Measurements from ENCODE around the gene FBXW2.

Gene FBXW2

DNA sequence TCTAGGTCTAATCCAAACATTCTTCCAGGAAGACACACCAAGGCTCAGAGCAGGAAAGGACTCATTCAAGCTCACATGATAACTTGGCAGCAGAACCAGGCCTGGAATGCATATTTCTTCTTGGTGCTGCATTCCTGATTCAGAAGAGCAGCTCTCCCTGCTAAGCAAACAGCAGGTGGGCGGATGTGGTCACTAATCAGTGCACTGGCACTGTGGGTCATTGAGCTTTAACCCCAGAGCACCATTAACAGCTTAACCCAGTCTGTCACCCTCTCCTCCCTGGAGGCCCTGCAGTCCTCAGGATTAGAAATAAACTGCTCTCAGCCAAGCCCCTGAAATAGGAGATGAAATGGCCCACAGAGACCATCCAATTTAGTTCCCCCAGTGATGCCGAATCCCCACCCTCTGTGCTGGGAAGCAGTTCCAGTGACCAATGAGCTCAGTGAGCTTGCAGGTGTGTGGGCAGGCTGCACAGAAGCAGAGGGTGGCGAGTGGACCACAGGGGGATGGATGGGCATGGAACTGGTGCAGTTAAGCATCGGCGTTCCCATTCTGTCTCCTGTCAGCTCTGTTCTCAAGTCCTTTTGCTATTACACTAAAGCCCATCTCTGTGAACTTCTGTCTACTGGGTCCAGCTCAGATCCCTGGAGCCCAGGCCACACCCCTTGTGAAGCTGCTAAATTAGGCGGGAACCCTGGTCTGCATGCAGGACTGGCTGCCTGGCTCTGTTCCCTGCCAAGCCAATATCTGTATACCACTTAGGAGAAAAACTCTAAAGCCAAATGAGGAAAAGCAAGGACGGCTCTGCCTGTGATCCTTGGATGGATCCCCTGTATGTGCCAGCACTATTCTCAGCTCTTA, 62.3 kb downstream of the FBXW2 start:
- Mint-ChIP-seq H3K27ac (no peak overlapping the region), H3K36me3 (ENCODE audit: insufficient read depth) (no peaks in the 10 kb centered on the region), H3K4me3 (no peak overlapping the region), H3K9me3 (no peaks in the 10 kb centered on the region), H3K4me1 (ENCODE audit: low read depth in 2 of 2) (no peaks in the 10 kb centered on the region), H3K27me3 (no peaks in the 10 kb centered on the region)
- ATAC-seq (replicated peaks) (no peak), DNase-seq (no peak)

DNA sequence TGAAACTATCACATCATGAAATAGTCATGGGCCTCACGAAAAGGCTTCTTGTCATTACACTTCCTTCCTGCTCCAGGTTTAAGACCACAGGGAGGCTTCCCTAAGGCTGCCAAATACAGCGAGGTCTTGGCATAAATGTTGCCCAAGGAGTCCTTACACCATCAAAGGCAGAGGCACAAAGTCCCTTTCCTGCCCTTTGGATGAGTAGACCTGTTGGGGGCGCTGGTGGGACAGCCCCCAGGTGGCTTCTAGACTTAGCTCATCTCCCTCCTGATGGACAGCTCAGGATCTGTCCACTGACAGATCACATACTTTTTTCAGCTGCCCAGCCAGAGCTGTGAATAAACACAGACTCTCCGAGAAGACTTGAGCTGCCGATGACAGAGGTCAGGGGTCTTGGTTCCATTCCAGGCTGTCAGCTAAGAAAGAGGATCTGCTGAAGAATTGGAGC, 63.4 kb downstream of the FBXW2 start:
- H3K9me3 Mint-ChIP-seq: no peaks in the 10 kb centered on the region
- no peak overlapping the region for H3K27ac Mint-ChIP-seq
- DNase-seq: no peak
- no peaks in the 10 kb centered on the region for H3K4me1 Mint-ChIP-seq (ENCODE audit: low read depth in 2 of 2)
- no peak overlapping the region for H3K4me3 Mint-ChIP-seq
- no peaks in the 10 kb centered on the region for H3K36me3 Mint-ChIP-seq (ENCODE audit: insufficient read depth)
- no peak for ATAC-seq (replicated peaks)
- H3K27me3 Mint-ChIP-seq: no peaks in the 10 kb centered on the region

DNA sequence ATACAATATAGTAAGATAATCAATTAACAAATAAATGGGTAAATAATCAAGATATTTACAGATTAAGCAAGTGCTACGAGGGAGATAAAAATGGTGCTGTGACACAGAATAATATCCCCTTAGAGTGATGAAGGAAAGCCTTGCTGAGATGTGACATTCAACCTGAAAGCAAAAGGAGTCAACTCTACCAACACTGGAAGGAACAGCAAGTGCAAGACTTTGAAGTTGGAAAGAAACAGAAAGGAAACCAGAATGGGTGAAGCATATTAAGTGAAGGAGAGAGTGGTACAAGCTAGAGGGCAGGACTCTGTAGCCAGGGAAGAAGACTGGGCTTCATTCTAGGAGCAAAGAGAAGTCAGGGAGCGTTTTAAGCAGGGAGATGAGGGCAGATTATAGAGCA, 66.7 kb downstream of the FBXW2 start:
- H3K9me3 Mint-ChIP-seq: no peaks in the 10 kb centered on the region
- no peaks in the 10 kb centered on the region for H3K27me3 Mint-ChIP-seq
- DNase-seq (no peak), ATAC-seq (replicated peaks) (no peak)
- no peak overlapping the region for H3K27ac Mint-ChIP-seq
- H3K4me3 Mint-ChIP-seq: no peak overlapping the region
- H3K36me3 Mint-ChIP-seq (ENCODE audit: insufficient read depth): no peaks in the 10 kb centered on the region
- no peaks in the 10 kb centered on the region for H3K4me1 Mint-ChIP-seq (ENCODE audit: low read depth in 2 of 2)

DNA sequence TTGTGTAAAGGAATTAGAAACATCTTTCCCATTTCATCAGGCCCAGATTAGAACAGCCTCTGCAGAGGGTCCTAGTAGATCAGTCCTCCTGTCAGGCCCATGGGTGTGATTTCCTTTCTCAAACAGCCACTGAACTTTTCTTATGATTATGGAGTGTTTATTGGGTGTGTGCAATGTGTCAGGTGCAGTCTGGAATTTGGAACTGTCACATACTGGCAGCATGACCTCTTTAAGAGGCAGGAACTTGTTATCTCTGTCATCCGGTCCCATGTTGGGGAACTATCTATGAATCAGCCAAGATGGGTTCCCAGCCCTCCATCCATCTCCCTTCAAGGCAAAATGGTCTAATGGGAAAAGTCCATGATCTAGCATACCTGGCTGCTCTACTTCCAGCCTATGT, 67.3 kb downstream of the FBXW2 start:
- Mint-ChIP-seq H3K36me3 (ENCODE audit: insufficient read depth) (no peaks in the 10 kb centered on the region), H3K27me3 (no peaks in the 10 kb centered on the region), H3K9me3 (no peaks in the 10 kb centered on the region), H3K4me1 (ENCODE audit: low read depth in 2 of 2) (no peaks in the 10 kb centered on the region), H3K4me3 (no peak overlapping the region), H3K27ac (no peak overlapping the region)
- DNase-seq (no peak), ATAC-seq (replicated peaks) (no peak)

DNA sequence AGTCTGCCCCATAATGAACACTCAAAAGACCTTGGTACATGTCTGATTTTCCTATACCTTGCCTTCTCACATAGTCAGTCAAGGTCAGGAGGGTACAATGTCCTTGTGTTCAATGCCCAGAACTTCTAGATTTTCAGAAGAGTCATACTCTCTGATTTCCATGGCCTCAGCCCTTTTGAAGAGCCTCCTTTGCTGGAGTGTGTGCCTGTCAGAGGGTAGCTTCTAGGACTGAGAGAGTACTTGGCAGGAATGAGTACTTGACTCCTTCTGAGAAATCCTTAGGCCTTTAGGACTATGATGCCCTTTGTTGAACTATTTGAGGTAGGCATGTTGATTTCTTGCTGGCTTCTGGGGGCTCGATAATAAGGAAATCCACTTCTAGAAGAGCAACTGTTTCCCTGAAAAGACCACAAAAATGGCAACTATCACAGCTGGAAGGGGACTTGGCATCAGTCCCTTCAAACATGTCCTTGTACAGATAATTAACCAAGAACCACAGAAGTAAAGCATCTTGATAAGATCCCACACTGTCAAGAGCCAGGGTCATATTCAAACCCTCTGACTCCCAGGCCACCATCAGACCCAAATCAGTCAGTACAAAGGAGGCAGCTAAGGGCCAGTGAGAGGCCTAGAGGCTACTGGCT, 68.3 kb downstream of the FBXW2 start:
- Mint-ChIP-seq H3K36me3 (ENCODE audit: insufficient read depth) (no peaks in the 10 kb centered on the region), H3K9me3 (no peaks in the 10 kb centered on the region), H3K4me3 (no peak overlapping the region), H3K27me3 (no peaks in the 10 kb centered on the region), H3K4me1 (ENCODE audit: low read depth in 2 of 2) (no peaks in the 10 kb centered on the region), H3K27ac (no peak overlapping the region)
- ATAC-seq (replicated peaks) (no peak), DNase-seq (no peak)

DNA sequence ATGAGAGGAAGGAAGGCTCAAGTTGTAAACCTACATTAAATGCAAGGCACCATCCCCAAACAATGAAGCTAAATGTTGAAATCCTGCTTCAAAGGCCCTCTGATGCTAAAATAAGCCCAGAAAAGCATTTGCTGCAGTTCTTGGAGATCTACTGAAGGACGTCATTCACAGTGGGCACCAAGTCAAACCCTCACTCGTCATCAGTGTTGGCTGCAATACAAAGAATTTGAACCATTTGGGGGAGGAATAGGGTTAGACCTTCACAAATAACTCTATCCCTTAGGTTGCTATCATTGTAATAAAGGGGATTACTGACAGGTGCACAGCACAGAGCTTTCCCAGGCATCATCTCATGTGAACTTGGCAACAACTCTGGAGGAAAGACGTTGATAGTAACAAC, 69.7 kb downstream of the FBXW2 start:
- Mint-ChIP-seq H3K36me3 (ENCODE audit: insufficient read depth) (no peaks in the 10 kb centered on the region), H3K4me3 (no peak overlapping the region), H3K9me3 (no peaks in the 10 kb centered on the region), H3K27ac (no peak overlapping the region), H3K4me1 (ENCODE audit: low read depth in 2 of 2) (no peaks in the 10 kb centered on the region), H3K27me3 (no peaks in the 10 kb centered on the region)
- no peak for ATAC-seq (replicated peaks)
- no peak for DNase-seq

DNA sequence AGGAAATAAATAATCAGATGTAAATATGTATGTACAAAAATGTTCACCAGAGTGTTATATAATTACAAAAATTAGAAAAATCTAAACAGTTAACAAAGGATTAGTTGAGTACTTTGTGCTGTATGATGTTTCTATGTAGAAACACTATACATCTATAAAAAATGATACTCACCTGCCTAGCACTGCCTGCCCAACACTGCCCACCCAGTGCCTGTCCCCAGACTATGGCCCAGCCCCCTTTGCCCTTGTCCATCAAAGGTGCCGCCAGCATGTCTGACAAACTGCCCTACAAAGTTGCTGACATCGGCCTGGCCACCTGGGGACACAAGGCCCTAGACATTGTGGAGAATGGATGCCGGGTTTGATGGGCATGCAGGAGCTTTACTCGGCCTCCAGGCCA, 72.8 kb downstream of the FBXW2 start:
- H3K4me1 Mint-ChIP-seq (ENCODE audit: low read depth in 2 of 2): peaks cover 0 to 1% of the 10 kb centered on the region in 2 donors
- H3K9me3 Mint-ChIP-seq: no peaks in the 10 kb centered on the region
- H3K27me3 Mint-ChIP-seq: no peaks in the 10 kb centered on the region
- DNase-seq: no peak
- no peak for ATAC-seq (replicated peaks)
- H3K27ac Mint-ChIP-seq: no peak overlapping the region
- no peak overlapping the region for H3K4me3 Mint-ChIP-seq
- no peaks in the 10 kb centered on the region for H3K36me3 Mint-ChIP-seq (ENCODE audit: insufficient read depth)

DNA sequence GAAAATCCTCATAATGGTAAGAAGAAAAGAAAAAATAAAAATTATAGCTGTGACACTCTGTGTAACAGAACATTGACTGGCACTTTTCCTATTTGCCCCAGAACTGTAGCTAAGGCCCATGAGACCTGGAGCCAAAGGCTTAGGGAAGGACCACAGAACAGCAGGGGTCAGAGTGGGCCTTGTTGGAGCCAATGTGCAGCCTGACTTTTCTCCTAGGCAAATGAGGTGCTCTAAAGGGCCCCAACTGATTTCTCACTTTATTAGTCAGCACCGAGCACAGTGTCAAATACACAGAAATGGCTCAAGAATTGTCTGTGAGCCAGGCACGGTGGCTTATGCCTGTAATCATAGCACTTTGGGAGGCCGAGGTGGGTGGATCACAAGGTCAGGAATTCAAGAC, 74.9 kb downstream of the FBXW2 start:
- Mint-ChIP-seq H3K36me3 (ENCODE audit: insufficient read depth) (peaks cover 3% of the 10 kb centered on the region), H3K4me1 (ENCODE audit: low read depth in 2 of 2) (peaks cover 2 to 7% of the 10 kb centered on the region in 2 donors), H3K4me3 (no peak overlapping the region), H3K9me3 (no peaks in the 10 kb centered on the region), H3K27me3 (no peaks in the 10 kb centered on the region), H3K27ac (no peak overlapping the region)
- ATAC-seq (replicated peaks) (no peak), DNase-seq (no peak)

DNA sequence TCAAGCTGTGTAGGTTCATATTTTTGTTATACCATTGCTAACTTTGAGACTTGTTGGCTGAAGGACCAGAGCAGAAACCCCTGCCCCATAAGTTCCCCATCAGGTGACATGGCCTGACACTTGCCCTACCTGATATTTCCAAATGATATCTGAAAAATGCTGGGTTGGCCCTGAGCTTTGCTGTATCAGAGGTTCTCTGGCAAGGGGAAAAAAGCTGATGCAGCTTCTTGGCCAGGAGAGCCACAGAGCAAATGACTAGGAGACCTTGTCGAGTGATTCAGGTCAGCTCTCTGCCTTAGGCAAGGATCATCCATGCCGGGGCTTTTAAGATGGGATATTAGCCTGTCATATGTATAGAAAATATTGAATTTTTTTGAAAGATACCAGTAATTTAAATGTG, 76.0 kb downstream of the FBXW2 start:
- ATAC-seq (replicated peaks) (no peak), DNase-seq (no peak)
- H3K4me3 Mint-ChIP-seq: no peak overlapping the region
- H3K4me1 Mint-ChIP-seq (ENCODE audit: low read depth in 2 of 2): peaks cover 13 to 17% of the 10 kb centered on the region in 2 donors
- no peaks in the 10 kb centered on the region for H3K27me3 Mint-ChIP-seq
- no peak overlapping the region for H3K27ac Mint-ChIP-seq
- peaks cover 5% of the 10 kb centered on the region for H3K36me3 Mint-ChIP-seq (ENCODE audit: insufficient read depth)
- H3K9me3 Mint-ChIP-seq: no peaks in the 10 kb centered on the region

DNA sequence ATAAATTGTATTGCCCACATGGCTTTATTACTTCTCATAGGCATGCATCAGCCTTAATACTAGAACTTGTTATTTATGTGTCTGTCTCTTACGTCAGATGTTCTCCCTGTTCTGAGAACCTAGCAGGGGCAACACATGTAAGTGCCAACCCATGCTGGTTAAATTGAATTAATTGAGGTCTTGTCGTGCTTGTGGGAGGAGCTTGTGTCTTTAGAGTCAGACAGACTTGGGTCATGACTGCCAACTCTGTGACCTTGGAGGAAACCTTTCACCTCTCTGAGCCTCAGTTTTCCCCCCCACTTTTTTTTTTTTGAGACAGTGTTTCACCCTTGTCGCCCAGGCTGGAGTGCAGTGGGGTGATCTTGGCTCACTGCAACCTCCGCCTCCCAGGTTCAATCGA, 76.7 kb downstream of the FBXW2 start:
- H3K27me3 Mint-ChIP-seq: no peaks in the 10 kb centered on the region
- H3K4me1 Mint-ChIP-seq (ENCODE audit: low read depth in 2 of 2): peaks cover 20 to 22% of the 10 kb centered on the region in 2 donors
- H3K27ac Mint-ChIP-seq: no peak overlapping the region
- no peak overlapping the region for H3K4me3 Mint-ChIP-seq
- no peaks in the 10 kb centered on the region for H3K9me3 Mint-ChIP-seq
- DNase-seq (no peak), ATAC-seq (replicated peaks) (no peak)
- H3K36me3 Mint-ChIP-seq (ENCODE audit: insufficient read depth): peaks cover 5% of the 10 kb centered on the region

DNA sequence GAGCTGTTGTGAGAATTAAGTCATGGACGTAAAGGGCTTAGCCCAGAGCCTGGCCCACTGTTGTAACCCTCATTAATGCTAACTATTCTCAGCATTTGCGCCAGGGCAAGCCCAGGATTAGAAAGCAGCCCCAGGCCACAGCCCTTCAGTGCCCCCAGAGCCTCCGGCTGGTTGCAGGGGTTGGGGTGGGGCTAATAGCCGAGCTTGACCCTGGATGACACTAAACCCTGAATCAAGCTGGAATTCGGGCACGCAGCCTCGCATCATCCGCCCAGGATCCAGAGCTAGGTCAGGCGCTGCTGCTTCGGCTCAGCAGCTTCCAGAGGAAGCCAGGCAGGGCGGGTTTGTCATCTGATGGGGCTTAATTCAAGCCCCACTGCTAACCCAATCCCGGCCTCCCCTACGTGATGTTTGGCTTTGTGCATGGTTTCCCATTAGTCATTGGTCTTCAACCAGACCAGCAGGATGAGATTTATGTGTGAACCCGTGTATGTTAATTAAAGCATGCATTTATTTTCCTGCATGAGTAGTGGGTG, 77.8 kb downstream of the FBXW2 start:
- no peak for DNase-seq
- Mint-ChIP-seq H3K27ac (no peak overlapping the region), H3K4me1 (ENCODE audit: low read depth in 2 of 2) (peaks cover 24 to 28% of the 10 kb centered on the region in 2 donors), H3K4me3 (peak overlapping the region; percentile 97 to 99), H3K36me3 (ENCODE audit: insufficient read depth) (peaks cover 6% of the 10 kb centered on the region), H3K27me3 (no peaks in the 10 kb centered on the region), H3K9me3 (no peaks in the 10 kb centered on the region)
- ATAC-seq (replicated peaks): no peak

DNA sequence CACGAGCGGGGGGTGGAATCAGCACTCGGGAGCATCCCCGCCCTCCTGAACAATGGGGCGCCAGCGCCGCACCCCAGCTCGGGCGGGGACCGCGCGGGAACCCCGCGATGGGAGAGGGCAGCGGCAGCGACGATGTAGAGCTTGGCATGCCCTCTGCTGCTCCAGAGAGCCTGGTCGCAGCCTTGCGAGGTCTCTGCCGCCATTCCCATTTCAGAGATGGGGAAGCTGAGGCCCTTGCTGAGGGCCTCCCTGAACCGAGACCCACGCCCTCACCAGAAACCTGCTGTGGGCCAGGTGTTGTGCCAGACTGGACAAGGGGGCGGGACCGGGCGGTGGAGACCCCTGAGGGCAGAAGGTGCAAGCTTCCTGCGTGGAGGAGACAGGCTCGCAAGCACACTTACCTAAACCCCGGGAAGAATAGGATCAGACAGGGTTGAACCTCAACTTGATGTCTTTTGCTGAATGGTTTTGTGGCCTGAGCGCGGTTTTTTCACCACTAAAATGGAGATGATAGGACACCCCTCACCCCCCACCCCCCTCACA, 78.3 kb downstream of the FBXW2 start:
- ATAC-seq (replicated peaks) (no peak), DNase-seq (no peak)
- Mint-ChIP-seq H3K4me1 (ENCODE audit: low read depth in 2 of 2) (peaks cover 27 to 30% of the 10 kb centered on the region in 2 donors), H3K9me3 (no peaks in the 10 kb centered on the region), H3K36me3 (ENCODE audit: insufficient read depth) (peaks cover 12% of the 10 kb centered on the region), H3K4me3 (peak overlapping the region; percentile 97 to 99), H3K27me3 (no peaks in the 10 kb centered on the region), H3K27ac (peak overlapping the region; percentile 85 to 93)

DNA sequence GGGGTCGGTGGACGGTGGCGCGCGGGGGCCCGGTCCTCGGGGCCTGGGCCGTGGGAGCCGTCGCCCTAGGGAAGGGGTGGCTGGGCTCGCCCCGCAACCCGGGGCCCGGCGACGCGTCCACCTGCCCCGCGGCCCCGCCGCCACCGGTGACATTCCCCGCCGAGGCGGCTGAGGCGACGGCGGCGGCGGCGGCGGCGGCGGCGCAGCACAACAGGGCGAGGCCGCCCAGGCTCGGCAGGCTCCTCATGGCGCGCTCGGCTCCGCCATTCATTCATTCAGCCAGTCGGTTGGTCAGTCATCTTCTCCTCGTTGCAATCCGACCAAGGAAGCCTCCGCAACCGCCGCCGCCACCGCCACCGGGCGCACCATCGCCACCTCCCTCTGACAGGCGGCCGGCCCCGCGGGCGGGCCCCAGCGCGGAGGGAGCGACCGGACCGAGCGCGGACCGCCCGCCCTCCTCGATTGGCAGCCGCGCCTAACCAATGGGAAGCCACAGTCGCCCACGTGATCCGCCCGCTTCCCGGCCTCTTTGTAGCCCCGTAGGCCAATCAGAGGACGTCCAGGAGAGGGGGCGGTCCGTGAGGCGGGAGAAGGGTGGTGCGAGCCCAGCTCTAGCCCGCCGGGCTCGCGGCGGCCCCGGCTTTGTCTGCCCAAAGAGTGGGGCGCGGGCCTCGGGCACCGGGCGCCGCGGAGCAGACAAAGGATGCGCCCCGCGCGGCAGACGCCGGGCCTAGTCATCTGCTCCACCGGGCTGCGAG, 78.9 kb downstream of the FBXW2 start, which contains the start of gene MEGF9:
Gene MEGF9, minus strand, starts transcription at position 383 of the 758 bp plus-strand sequence. Its CDS starts 112 bp downstream, at position 271.
- peak; percentile 94 for ATAC-seq (replicated peaks)
- H3K36me3 Mint-ChIP-seq (ENCODE audit: insufficient read depth): peaks cover 16% of the 10 kb centered on the region
- H3K9me3 Mint-ChIP-seq: no peaks in the 10 kb centered on the region
- H3K27ac Mint-ChIP-seq: peak within 1 kb of the TSS; percentile 93 to 94
- H3K4me3 Mint-ChIP-seq: peak within 1 kb of the TSS; percentile 97 to 99
- DNase-seq: peak; percentile 94 to 96 (median 94)
- H3K27me3 Mint-ChIP-seq: no peaks in the 10 kb centered on the region
- H3K4me1 Mint-ChIP-seq (ENCODE audit: low read depth in 2 of 2): peaks cover 27 to 34% of the 10 kb centered on the region in 2 donors
